GM21619 (cell line): ENCODE data around the gene CHST6.
"Not testable (repeated sequence)": the region's sequence is repeated elsewhere in the genome, so short reads cannot be mapped to it uniquely, and the experiment has no call there.

Experiments
- ATAC-seq: cut with Tn5 transposase; IDR thresholded peaks from one replicate; pipeline ENCODE4 v1.9.1; 2021; ENCODE audit not compliant: unreplicated experiment

Gene CHST6

DNA sequence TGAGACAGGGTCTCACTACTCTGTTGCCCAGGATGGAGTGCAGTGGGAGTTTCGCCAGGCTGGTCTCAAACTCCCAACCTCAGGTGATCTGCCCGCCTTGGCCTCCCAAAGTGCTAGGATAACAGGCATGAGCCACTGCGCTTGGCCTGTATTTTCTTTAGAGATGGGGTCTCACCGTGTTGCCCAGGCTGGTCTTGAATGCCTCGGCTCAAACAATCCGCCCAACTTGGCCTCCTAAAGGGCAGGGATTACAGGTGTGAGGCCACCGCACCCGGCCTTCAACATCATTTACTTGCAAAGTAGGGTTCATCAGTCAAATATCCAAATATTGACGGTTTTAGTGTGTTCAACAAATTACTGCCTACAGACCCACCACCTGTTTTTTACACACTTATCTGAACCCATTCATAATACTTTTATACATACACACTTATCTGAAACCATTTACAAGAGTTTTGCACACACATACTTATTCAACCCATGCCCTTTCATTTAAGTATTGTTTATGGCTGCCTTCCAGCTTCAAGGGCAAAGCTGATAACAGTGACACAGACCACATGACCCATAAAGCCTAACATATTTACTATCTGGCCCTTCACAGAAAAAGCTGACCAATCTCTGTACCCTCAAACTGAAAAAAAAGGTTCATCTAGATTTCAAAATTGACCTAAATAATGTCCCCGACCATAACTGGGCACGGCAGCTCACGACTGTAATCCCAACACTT is 42.6 kb downstream of the CHST6 start:
- ATAC-seq, result no peak

- no peak for ATAC-seq
These were observed 48.8 kb downstream of the CHST6 start for GRCh38 chr16:75446416-75446815.

GRCh38 chr16:75445298-75445697 is 49.9 kb downstream of the CHST6 start:
- ATAC-seq, result no peak

DNA sequence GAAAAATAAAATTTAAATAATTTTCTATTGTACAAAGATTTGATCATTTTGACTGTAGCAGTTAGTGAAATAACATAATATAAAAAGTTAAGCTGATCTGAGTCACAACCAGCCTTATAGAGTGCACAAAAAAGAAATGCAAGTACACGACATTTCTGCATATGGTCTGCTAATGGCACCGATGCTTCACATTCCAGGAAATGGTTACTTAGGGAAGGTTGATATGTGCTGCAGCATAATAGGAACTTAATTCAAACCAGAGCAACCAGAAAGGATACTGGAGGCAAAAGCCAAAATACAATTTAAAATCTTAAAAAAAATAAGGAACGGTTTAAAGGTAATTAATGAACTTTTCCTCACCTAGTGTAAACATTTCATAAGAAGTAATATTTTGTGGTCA is 51.9 kb downstream of the CHST6 start:
- no peak for ATAC-seq

- ATAC-seq, result peak; percentile 63
These were observed 61.4 kb downstream of the CHST6 start for GRCh38 chr16:75433732-75434413.

- ATAC-seq, result peak; percentile 89
These were observed 62.2 kb downstream of the CHST6 start, which contains the start of gene CFDP1 for GRCh38 chr16:75432828-75433731. Gene CFDP1, minus strand, starts transcription at chr16:75433503. Its CDS starts 151 bp downstream, at chr16:75433352.

GRCh38 chr16:75429621-75430403 is 65.4 kb downstream of the CHST6 start:
- ATAC-seq, result no peak

DNA sequence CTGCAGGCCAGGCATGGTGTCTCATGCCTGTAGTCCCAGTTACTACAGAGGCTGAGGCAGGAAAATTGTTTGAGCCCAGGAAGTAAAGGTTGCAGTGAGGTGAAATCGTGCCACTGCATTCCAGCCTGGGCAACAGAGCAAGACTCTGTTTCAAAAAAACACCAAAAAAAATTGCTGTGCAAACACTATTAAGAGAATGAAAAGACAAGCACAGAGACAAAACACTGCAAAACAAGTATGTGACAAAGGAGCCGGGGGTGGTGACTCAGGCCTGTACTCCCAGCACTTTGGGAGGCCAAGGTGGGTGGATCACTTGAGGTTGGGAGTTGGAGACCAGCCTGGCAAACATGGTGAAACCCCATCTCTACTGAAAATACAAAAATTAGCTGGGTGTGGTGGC is 68.7 kb downstream of the CHST6 start:
- ATAC-seq, result not testable (repeated sequence)

DNA sequence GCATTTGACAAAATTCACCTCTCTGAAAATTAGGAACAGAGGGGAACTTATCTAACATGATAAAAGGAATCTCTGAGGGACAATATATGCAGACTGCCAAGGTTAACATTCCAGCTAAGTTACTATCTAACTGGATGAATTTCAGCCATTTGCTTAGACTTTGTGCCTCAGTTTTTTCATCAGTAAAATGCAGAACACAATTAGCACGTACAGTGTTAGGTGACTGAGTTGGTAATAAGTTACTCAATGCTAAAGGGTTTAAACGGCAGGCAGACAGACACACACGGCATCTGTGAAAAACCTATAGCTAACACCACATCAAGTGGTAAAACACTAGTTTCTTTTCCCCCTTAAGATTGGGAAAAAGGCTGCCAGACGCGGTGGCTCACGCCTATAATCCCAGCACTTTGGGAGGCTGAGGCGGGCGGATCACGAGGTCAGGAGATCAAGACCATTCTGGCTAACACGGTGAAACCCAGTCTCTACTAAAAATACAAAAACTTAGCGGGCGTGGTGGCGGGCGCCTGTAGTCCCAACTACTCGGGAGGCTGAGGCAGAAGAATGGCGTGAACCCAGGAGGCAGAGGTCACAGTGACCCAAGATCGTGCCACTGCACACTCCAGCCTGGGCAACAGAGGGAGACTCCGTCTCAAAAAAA is 71.0 kb downstream of the CHST6 start:
- not testable (repeated sequence) for ATAC-seq

DNA sequence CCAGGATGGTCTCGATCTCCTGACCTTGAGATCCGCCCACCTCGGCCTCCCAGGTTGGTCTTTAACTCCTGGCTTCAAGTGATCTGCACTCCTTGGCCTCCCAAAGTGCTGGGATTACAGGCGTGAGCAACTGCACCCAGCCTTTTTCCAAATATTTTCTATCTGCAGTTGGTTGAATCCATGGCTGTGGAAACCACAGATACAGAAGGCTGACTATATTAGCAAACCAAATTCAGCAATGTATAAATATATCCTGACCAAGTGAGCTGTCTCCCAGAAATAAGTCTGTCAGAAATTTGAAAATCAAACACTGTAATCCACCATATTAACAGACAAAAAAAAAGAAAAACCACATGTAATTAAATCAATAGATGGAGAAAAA is 71.5 kb downstream of the CHST6 start:
- ATAC-seq, result no peak
